NCI-H2171 (cell line): ENCODE results near the gene ITM2C.

Experiments used
- DNase-seq: peaks from one replicate; lab custom pipeline; 2025; lab: John Stamatoyannopoulos, UW

The ITM2C gene

DNA sequence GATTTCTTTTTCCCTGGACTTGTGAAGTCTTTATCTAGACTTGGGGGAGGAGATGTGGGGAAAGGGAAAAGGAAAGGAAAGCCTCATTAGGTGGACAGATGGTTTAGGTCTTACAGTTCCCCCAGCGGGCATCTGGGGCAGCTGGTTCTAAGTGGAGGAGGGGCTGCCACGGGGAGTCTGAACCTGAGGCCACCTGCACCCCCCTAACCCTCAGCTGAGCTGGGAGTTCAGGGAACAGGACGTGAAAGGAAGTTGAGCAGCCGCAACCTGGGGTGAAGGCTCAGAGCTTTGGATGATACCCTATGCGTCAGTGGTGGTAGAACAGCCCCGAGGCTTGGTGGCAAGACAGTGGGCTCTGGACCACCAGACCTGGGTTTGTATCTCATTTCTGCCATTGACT lies 26.8 kb downstream of the ITM2C start:
- DNase-seq = peak; percentile 6

GRCh38 chr2:230893338-230893737 lies 28.6 kb downstream of the ITM2C start:
- DNase-seq = no peak

GRCh38 chr2:230893841-230894781 lies 29.4 kb downstream of the ITM2C start:
- no peak for DNase-seq

DNA sequence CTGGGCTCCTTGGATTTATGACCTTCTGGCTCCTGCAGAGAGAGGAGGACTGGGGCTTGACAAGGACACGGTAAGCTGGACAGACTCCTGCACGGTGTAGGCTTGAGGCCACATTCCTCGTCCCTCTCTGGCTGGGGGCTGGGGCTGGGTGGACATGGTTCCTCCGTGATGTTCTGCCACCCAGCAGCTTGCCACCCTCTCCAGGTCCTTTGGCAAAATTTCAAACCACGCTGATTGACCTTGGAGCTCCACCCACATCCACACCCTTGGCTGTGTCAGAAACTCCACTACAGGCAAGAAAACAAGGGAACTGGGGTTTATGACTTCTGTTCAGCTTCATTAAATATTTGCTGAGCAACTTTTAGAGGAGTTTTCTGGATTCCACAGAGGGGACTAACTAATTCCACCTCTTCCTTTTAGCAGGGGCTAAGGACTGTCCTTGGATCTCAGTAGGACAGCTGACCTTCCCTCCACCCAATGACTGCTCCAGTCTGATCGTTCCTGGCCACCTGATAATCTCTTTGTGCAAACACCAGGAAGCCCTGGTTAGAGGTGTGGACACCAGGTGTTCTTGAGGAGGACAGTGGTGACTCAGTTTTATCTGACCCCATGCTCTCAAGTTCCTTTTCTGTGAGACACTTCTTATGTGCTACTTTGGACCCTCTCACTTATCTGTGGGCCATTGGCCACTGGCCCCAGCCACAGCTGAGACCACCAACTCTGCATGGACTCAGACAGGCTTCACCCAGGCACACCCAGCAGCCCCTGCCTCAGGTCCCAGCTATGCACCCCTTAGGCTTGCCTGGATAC lies 31.0 kb downstream of the ITM2C start:
- no peak for DNase-seq

GRCh38 chr2:230896346-230897115 lies 31.8 kb downstream of the ITM2C start:
- DNase-seq = no peak

GRCh38 chr2:230898016-230898712 lies 33.4 kb downstream of the ITM2C start:
- no peak for DNase-seq

- DNase-seq = no peak
Measured at GRCh38 chr2:230898713-230899091, 34.0 kb downstream of the ITM2C start.

DNA sequence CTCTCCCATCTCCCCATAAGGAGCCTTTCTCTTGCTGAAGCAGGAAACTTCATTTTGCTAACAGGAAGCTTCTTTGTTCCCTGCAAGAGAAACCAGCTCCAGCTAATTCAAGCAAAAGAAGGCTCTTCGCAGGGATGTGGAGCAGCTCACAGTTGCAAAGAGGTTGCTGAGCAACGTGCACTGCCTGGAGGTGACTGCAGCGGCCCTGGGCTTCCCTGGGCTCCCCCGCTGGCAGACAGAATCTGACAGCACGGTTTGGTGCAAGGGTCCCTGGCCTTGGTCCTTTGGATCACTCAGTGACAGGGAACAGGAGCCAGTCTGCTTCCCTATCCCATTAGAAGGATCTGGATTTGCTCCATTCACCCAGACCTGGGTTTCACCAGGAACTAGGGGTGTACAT lies 34.5 kb downstream of the ITM2C start:
- DNase-seq = no peak

DNA sequence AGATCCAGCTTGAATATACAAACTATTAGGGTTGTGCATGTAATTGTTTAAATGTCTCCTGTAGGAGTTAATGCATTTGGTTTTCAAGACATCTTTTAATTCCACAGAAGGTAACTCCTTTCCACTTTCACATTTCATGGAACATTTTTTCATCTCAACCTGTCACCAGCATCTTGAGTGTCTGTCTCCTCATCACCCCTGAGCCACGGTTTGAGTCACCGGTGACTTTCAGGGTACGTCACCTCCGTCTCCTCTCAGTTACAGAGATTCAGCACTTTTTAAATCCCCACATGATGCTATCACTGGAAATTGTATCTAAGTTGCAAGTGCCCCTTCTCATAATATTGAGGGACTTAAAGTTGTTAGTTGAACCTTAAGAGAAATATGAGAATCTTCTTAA lies 35.0 kb downstream of the ITM2C start:
- no peak for DNase-seq

DNA sequence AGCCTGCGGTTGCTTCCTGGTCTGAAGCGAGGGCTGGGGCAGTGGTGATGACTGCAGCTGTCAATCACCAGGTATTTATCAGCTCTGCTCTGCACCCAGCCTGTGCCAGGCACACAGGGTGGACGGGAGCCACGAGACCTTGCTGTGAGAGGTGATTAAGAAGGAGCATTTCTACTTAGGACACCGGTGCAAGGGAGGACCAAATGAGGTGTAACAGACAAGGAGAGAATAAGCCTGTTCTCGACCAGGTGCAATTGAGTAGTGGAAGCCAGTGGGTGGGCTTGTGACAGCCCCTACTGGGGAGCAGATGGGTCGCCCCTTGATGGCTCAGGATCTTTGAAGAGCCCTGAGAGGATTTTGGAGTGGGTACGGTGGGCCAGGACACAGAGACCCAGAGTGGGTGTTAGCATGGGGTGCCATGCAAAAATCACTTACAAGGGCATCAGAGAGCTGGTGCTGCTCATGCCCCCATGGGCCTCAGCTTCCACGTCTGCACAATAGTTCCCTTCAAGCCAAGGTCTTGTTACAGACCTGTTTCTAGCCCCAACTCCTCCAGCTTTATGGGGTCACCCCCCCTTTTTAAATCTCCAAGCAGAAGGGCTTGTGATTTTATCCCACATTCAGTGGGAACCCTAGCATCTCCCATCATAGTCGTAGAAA lies 35.7 kb downstream of the ITM2C start:
- no peak for DNase-seq

- no peak for DNase-seq
Measured at GRCh38 chr2:230901006-230901405, 36.3 kb downstream of the ITM2C start.

GRCh38 chr2:230902180-230902899 lies 37.6 kb downstream of the ITM2C start:
- no peak for DNase-seq

DNA sequence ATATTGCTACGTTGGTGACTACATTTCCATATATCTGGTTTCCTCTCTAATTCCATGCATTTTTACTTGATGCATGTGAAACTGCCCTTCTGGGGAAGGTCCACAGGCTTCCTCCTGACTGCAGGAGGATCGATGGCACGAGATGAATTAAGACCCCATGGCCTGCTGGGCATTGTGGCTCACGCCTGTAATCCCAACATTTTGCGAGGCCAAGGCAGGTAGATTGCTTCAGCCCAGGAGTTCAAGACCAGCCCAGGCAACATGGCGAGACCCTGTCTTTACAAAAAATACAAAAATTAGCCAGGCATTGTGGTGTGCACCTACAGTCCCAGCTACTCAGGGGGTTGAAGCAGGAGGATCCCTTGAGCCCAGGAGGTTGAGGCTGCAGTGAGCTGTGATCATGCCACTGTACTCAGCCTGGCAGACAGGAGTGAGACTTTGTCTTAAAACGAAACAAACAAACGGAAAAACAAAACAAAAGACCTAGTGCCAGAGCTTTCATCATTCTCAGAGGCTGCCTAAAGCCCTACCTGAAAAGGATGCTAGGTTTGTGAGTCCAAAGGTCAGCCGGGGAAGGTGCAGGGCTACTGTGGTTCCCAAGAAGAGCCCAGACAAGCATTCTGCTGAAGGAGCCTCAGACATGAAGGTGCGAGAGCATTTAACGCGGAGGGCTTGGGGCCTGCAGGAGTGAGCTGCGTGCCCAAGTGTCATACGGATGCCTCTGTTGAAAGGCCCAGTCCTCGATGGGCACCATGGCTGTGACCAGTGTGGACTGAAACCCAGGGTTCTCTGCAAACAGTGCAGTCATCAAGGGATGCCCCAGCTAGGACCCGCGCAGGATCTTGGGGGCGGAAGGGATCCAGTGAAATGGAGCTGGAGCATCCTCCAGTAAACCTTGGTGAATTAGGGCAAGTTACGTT lies 38.7 kb downstream of the ITM2C start:
- no peak for DNase-seq

DNA sequence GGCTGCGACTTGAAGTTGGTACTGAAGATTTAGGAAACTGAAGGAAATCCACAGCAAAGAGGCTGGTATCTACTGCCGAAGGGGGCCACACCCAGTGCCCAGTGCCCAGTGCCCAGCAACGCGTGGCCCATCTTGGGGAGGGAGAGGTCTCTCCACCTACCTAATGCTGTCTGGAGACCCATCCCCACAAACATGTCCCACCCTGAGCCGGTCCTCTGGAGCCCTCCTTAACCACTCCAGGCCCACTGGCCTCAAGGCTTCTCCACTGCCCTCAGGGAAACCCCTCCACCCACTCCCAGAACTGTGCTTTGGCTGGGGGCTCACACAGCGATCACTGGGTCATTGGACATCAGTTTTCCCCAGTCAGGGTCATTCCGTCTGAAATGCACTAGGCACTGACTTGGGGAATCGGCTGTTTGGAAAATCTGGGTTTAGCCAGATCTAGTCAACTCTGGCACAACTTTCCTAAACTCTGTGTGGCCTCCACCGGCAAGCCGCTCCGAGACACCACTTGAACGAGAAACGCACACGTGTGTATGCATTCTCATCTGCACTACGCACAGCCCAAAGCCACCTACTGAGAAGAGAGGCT lies 40.2 kb downstream of the ITM2C start:
- no peak for DNase-seq

DNA sequence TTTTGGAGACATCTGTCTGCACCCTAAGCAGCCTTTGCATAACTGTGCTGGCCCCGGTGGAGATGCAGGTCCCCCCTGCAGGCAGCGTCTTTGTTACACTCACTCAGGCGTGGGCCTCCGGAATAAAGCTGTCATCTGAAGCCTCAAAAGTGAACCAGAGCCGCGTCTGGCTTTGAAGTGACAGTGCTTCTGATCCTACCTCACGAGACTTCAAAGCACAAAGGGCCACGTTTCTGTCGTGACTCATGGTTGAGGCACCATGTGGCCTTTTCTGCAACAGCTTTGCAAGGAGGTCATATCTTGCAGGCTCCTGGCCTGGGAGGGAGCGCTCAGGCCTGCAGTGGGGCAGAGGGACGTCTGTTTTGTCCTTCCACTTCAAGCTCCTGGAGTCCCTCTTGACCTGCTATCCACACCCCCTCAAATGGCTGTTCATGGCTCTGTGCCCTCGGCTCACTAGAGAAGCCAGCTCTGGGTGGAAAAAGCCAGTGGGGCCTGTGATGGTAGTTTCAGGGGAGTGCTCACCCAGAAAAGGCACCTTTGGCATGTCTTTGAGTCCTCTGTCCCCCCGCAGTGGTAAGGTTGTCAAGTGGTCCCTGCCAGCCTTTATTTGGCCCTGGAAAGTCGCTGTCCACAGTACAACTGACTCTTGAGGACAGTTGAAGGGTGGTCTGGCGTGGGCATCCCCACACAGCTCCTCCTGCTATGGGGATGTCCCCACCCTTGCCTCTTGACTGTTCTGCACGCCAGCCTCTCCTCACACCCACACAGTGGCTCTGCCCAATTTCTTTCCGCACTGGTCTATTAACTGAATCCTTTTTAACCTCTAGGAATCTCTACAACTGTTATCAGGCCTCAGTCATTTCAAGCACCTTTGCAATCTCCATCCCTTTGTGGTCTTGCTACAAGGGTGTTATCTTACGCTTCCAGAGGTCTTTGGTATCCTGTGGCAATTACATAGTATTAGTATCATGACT lies 41.0 kb downstream of the ITM2C start:
- no peak for DNase-seq

- DNase-seq = no peak
Measured at GRCh38 chr2:230906471-230907230, 41.9 kb downstream of the ITM2C start.
